Measurements from ENCODE around the gene NIPAL3.

Gene NIPAL3

GRCh38 chr1:24415334-24415909, at the start of gene NIPAL3:
Gene NIPAL3, plus strand, starts transcription at chr1:24415802. Its CDS starts 3,746 bp downstream, at chr1:24419548.
- peak; percentile 94 to 98 for DNase-seq

- no peak for DNase-seq
Measured at GRCh38 chr1:24366707-24367106, 48.9 kb upstream of the NIPAL3 start.

DNA sequence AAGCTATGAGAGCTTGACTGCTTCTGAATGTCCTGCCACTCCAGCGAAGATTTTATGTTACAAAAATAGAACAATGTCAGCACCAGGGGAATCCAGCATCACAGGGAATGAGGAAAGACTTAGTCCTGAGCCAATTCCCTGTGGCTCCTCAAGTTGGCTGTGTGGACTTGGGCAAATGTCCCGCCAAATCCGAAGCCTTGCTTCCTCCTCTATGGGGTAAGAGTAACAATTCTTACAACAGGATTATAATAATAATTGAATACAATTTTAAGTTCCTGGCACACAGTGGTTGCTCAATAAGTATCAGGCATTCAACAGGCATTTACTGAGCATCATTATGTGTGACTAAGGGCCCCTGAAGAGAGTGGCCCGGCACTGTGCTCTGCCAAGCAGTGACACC, 46.4 kb upstream of the NIPAL3 start:
- DNase-seq, result no peak

DNA sequence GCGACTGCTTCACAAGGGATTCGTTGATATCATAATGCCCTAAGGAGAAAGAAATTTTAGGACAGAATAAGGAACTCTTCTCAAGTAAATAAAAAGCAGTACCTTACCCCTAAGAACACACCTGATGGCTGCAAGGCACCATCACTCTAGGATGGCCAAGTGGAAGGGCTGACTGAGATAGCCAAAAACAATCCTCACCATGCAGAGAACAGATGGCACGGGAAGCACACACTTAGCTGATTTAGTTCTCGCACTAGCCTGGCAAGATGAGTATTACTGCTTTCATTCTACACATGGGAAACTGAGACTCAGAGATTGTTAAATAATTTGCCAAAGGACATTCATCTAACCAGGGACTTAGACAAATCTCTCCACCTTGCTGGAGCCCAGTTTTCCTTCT, 45.8 kb upstream of the NIPAL3 start:
- DNase-seq, result no peak

DNA sequence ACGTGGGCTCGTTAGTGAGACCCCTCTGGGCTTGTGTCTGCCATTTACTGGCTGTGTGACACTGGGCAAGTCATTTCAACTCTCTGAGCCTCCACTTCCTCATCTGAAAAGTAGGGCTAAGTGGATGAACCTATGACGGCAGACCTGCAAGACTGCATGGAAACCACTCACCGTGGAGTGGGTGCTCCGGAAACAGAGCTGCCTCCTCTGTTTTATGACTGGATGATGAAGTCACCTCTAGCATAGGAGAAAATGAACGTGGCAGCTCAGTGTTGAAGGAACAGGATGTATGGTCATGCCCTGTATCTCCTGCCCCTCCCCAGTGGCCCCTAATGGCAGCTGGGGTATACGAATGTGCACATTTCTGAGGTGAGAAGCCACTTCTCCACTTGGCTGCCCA, 42.6 kb upstream of the NIPAL3 start:
- DNase-seq, result no peak

DNA sequence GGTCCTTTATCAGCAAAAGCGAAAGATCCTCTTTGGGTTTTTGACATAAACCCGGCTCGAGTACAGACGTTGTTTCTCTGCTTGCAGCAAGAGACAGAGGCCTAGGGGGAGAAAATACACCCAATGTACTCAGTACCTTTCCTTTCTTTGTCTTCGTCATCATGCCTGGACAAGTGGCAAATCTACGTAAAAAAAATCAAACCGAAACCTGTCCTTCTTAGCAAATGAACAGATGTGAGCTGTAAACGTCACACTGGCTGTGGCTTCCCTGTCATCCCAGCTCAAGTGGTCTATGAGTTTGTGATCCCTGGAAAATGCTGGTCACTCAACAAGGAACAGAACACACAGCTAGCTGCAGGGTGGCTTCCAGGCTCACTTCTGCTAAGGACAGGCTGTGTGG, 41.9 kb upstream of the NIPAL3 start:
- DNase-seq, result no peak

GRCh38 chr1:24374891-24375786, 40.5 kb upstream of the NIPAL3 start:
- DNase-seq, result no peak

GRCh38 chr1:24379733-24380315, 35.8 kb upstream of the NIPAL3 start:
- DNase-seq, result no peak

DNA sequence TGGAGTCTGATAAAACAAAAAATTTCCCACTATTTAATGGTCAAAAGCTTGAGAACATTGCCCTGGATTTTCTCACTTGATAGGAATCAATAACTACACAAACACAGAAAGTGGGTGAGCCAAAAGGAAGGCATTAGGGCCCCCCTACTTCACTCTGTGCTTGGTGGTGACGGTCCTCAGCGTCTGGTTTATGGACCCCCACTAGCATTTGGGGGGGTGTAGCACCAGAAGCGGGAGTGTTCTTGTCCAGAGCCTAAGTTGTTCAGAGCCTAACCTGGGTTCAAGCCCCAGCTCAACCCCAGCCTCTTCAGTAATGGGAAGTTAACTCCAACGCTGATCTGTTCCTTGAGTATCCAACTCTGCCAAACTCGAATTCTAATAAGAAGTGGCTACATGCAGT, 35.1 kb upstream of the NIPAL3 start:
- no peak for DNase-seq

DNA sequence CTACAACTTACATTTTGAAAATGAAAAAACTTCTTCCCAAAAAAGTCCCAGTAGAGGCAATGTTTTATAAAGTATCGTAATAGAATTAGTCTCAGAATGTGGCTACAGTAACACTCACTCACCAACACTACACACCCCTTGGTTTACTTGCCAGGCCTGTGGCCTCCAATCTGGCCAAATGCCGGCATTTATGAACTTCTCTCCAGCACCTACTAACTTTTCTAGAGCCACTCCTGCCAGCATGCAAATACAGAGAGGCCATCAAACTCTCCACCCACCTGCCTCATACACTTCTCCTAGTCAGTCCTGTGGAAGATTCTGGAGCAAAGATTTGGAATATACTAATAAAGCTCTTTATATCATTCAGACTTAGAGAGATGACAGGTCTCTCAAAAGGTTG, 34.3 kb upstream of the NIPAL3 start:
- DNase-seq, result no peak

GRCh38 chr1:24382165-24382577, 33.4 kb upstream of the NIPAL3 start:
- no peak for DNase-seq

DNA sequence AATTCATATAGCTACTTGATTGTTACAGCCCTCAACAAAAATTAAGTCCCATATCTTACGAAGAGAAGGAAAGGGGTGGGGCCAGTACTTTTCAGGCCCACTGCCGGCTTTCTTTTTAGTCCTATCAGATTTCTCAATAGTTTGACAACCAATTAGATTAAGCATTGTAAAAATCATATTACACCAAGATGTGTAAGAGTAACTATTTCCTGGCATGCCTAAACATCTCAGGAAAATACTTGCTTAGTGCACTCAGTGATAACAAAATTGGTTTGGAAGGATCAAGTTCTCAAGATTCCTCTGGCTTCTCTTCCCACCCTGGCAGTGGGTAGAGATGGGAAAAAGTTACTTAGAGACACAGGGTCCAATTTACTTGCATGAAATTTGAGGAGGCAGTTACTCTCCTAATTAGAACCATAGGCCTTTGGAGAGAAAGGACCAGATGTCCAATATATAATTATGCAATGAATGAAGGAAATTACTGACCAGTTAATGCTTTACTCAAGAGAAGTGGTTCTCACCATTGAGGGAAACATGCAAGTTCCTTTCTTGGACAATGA, 32.1 kb upstream of the NIPAL3 start:
- DNase-seq, result no peak

DNA sequence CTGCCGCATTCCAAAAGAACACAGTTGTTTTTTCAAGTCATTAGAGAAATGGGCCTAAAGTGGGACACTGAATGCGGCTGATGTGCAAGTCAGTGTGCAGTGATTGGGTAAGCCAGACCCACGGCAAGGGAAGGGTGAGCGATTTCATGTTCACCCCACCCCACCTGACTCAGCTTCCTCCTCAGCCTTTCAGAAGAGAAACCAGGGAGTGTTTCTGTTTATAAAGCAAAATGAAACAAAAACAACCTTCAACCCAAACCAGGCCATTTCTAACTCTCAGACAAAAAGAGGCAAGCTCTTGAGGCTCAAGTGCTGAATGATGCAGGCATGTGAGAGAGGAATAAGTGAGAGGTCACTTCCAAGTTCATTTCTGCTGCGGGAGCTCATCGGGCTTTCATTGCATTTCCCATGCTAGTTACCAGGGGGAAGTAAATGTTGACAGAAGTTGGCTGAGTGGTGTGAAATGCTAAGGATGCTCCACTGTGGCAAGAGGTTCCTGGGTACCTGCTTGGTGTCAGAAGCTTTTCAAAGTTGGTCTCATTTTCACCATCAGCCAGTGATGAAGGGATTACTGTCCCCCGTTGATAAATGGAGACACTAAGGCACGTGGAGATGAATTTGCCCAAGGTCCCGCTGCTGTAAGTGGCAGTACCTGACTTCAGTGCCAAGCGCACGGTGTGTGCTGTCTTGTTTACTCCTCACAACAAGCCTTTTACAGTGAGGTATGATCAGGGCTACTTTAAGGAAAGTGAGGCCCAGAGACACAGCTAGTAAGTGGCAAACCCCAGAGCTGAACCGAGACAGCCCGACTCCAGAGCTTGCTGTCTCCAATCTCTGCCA, 31.1 kb upstream of the NIPAL3 start:
- no peak for DNase-seq

GRCh38 chr1:24385160-24385940, 30.3 kb upstream of the NIPAL3 start:
- DNase-seq, result no peak

DNA sequence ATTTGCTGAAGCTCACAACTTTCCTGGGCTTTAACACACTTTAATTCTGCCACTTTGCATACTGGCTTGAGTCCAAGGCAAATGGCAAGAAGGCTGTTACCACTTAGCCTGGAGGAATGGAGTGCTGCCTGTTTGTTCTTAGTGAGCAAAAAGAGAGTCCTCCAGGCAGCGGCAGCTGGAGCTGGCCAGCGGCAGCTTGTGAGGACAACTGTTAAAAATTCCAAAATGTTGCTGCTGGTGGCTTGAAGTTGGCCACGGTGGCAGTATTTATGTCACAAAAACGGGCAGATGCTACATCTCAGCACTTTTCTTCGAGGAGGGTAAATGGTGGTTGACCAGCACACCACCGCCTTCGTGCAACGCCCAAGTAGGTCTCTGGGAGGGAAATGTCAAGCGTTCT, 29.4 kb upstream of the NIPAL3 start:
- DNase-seq, result no peak

- no peak for DNase-seq
Measured at GRCh38 chr1:24386931-24387330, 28.7 kb upstream of the NIPAL3 start.

- no peak for DNase-seq
Measured at GRCh38 chr1:24387636-24388175, 27.9 kb upstream of the NIPAL3 start.

DNA sequence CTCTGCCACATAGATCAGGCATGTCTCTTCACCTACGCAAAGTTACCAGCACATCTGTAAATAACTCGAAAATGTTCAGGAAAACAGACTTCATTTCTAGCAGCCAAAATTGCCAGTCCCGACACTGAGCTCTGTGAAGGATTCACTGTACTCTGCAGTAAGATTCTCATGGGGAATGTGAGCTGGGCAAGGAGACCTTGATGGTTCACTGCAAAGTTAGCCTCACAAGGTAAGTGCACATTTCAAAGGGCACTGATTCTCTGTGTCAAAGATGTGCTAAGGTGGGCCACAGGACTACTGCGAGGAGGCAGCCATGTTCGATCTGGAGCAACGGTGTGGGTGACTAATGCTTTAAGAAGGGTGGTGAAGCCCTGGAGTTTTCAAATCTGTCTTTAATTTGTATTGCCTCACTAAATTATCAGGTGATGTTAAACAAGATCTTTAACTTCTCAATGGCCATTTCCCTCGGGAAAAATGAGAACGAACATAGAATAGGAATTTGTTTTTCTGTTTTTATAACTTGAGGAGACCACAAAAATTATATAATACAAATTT, 27.2 kb upstream of the NIPAL3 start:
- DNase-seq, result no peak

DNA sequence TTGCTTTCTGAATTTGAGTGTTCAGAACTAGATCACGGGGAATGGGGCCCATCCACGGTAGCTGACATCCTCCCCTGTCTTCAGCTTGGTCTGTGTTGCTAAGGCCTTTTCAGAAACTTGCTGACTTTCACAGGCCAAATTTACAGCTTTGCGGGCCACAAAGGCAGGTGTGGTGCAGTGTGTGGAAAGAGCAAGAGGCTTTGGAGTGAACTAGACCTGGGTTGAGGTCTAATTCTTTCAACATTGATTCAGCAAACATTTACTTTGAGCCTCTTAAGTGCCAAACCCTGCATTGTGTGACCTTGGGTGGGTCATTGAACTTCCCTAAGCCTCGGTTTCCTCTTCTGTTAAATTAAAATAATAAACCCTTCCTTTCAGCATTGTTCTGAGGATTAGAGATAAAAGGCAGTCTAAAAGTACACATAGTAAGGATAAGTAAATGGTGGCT, 26.3 kb upstream of the NIPAL3 start:
- no peak for DNase-seq

DNA sequence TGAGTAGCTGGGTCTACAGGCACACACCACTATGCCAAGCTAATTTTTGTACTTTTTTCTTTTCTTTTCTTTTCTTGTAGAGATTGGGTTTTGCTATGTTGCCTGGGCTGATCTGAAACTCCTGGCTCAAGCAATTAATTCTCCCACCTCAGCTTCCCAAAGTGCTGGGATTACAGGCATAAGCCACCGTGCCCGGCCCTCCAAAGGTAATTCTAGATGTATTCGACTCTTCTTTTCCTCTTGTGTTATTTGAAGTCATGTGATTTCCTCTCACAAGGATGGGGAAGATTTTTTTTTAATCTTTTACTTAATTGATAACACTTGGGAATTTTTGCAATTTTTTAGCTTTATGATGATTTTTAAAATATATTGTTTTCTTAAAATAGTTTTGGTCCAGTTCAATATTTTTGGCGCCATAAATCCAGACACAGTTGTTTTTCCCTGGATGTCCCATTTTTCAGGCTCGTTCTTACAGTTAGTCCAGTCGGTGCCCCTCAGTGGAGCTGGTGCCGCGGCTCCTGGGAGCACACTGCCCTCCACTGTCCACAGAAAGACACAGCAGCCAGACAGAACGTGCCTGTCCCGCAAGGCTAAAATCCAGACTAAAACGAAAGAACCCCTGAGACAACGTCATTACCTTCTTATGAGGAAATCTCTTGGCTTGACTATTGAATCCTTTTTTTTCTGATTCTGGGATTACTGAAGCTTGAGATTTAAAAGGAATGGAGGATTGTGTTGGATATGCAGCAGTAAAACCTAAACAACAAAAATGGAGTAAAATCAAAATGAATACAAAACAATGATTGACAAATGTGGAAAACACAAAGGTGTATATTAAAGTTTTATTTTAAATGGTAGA, 24.4 kb upstream of the NIPAL3 start:
- peak; percentile 37 for DNase-seq

All from NCI-H1930 (cell line).